GM18517 (cell line): ENCODE measurements around the gene CNTNAP2.

Source experiments
- ATAC-seq: cut with Tn5 transposase; IDR thresholded peaks from one replicate; pipeline ENCODE4 v1.9.1; 2021; ENCODE audit warnings: mild to moderate bottlenecking, moderate library complexity; ENCODE audit not compliant: unreplicated experiment

CNTNAP2 gene

GRCh38 chr7:146966274-146966673 lies 849.7 kb downstream of the CNTNAP2 start:
- no peak for ATAC-seq

- ATAC-seq, result no peak
Measured at GRCh38 chr7:146982482-146982881, 865.9 kb downstream of the CNTNAP2 start.

GRCh38 chr7:146991596-146991995 lies 875.0 kb downstream of the CNTNAP2 start:
- no peak for ATAC-seq

- no peak for ATAC-seq
Measured at GRCh38 chr7:146993764-146994163, 877.2 kb downstream of the CNTNAP2 start.

- no peak for ATAC-seq
Measured at GRCh38 chr7:147008530-147008929, 891.9 kb downstream of the CNTNAP2 start.

- ATAC-seq, result no peak
Measured at GRCh38 chr7:147012666-147013065, 896.1 kb downstream of the CNTNAP2 start.

- ATAC-seq, result no peak
Measured at GRCh38 chr7:147013825-147014224, 897.2 kb downstream of the CNTNAP2 start.

GRCh38 chr7:147014286-147014955 lies 897.8 kb downstream of the CNTNAP2 start:
- no peak for ATAC-seq

GRCh38 chr7:147015999-147016398 lies 899.4 kb downstream of the CNTNAP2 start:
- ATAC-seq, result no peak

- ATAC-seq, result no peak
Measured at GRCh38 chr7:147022056-147022455, 905.5 kb downstream of the CNTNAP2 start.

GRCh38 chr7:147023440-147023839 lies 906.8 kb downstream of the CNTNAP2 start:
- ATAC-seq, result no peak

GRCh38 chr7:147029953-147030352 lies 913.4 kb downstream of the CNTNAP2 start:
- ATAC-seq, result no peak

GRCh38 chr7:147033641-147034040 lies 917.0 kb downstream of the CNTNAP2 start:
- no peak for ATAC-seq

- ATAC-seq, result no peak
Measured at GRCh38 chr7:147041438-147041837, 924.8 kb downstream of the CNTNAP2 start.

GRCh38 chr7:147044941-147045340 lies 928.3 kb downstream of the CNTNAP2 start:
- ATAC-seq, result no peak

- ATAC-seq, result no peak
Measured at GRCh38 chr7:147047696-147048095, 931.1 kb downstream of the CNTNAP2 start.

GRCh38 chr7:147048864-147049263 lies 932.3 kb downstream of the CNTNAP2 start:
- no peak for ATAC-seq

GRCh38 chr7:147052818-147053217 lies 936.2 kb downstream of the CNTNAP2 start:
- ATAC-seq, result no peak

- no peak for ATAC-seq
Measured at GRCh38 chr7:147053746-147054145, 937.1 kb downstream of the CNTNAP2 start.

GRCh38 chr7:147060070-147060469 lies 943.5 kb downstream of the CNTNAP2 start:
- ATAC-seq, result no peak

GRCh38 chr7:147062897-147063296 lies 946.3 kb downstream of the CNTNAP2 start:
- ATAC-seq, result no peak

- no peak for ATAC-seq
Measured at GRCh38 chr7:147068842-147069241, 952.2 kb downstream of the CNTNAP2 start.

- ATAC-seq, result no peak
Measured at GRCh38 chr7:147069771-147070170, 953.2 kb downstream of the CNTNAP2 start.
